Midbrain (tissue), 1 donor: ENCODE measurements around the gene GMDS.

Experiments used
- DNase-seq: peaks from one replicate; lab custom pipeline; 2025; lab: John Stamatoyannopoulos, UW

GMDS gene

DNA sequence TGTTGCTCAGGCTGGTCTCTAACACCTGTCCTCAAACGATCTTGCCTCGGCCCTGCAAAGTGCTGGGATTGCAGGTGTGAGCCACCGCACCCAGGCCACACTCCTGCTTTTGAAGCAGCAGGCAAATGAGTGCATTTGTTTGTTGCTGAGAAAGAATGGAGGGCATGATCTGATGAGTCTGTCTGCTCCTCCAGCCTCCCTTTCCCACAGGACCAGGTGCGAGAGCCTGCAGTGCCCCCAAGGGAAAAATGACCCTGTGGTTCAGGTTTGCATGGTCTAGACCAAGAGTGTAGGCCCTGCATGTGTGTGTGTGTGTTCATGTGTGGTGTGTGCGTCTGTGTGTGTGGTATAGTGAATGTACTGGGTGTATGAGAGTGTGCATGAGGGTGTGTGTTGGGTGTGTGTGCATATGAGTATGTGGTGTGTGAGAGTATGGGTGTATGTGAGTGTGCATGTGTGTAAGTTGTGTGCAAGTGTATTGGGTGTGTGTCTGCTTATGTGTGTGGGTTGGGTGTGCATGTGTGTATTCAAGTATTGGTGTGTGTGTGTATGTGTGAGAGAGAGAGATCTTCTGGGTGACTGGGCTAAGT lies 658.4 kb downstream of the GMDS start:
- DNase-seq: no peak

DNA sequence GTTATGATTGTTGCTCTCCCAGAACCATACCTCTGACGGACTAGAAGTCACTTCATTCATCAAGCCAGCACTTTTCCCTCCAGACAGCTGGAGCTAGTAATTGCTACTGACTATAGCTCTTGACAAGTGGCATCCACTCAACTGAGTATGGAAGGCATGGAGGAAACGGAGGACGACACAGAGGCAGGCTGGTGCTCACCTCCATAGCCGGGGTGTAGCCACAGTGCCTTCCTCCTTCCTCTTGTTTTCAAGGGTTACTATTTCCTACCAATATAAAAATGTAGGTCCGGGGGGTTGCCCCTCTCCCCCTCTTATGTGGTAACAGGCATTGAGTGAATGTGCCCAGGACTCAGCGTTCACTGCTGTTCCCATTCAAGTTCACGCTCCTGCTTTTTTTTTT lies 659.1 kb downstream of the GMDS start:
- no peak for DNase-seq

DNA sequence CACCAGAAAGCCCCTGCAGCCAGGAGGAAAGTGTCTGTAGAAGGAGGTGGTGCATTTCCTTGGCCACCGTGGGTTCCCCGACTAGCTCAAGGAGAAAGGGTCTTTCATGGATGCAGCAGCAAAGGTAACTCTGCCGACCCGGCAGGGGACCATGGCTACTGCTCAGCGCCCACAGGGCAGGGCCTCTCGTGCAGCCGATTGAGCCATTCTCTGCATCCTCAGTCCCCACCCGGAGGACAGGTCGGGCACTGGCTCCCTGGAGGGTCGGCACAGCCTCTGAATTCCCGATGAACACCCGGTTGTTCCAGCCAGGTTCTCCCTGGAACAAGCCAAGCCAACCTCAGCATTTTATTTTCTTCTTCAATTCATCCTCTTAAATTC lies 659.7 kb downstream of the GMDS start:
- no peak for DNase-seq

DNA sequence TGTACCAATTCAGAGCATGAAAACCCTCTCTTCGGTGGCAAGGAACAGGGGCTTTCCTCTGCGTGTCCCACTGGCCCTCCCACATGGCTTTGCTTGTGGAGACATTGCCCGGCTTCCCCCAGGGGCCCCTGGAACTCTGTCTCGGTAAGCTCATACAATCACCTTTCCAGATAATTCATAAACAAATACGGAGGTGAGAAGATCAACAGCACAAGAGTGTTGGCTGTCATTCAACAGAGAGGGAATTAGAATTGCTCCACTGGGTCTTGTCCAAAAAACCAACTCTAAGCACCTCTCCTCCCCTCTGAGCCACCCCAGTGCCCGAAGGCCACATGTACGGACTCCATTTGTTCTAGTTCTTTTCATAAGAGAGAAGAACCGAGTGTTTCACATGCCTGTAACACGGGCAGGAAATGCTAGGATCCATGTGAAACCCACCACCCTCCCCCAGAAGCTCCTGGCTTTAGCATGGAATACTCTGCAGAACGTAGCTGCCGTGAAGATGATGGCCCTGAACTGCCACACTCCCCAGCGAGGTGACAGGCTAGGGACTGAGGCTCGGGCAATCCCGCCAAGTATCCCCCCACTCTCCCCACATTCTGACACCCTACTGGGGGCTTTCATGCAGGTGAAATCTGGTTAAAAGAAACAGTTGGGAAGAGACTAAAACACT lies 660.3 kb downstream of the GMDS start:
- DNase-seq: no peak

DNA sequence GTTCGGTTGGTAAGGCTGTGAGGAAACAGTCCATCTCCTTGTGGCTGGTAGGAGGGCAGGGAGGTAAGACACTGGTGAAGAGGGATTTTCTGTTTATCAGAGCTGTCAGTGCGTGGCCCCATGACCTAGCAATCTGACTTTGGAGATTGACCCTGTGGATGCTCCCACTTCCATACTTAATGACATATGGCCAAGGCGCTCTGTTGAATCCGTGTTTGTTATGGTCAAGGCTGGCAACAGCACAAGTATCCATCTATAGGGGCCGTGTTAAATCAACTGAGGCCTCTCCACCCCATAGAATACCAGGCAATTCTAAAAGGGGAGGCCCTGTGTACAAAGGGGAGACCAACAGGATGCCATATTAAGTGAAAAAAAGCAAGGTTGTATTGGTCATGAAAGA lies 661.3 kb downstream of the GMDS start:
- no peak for DNase-seq

DNA sequence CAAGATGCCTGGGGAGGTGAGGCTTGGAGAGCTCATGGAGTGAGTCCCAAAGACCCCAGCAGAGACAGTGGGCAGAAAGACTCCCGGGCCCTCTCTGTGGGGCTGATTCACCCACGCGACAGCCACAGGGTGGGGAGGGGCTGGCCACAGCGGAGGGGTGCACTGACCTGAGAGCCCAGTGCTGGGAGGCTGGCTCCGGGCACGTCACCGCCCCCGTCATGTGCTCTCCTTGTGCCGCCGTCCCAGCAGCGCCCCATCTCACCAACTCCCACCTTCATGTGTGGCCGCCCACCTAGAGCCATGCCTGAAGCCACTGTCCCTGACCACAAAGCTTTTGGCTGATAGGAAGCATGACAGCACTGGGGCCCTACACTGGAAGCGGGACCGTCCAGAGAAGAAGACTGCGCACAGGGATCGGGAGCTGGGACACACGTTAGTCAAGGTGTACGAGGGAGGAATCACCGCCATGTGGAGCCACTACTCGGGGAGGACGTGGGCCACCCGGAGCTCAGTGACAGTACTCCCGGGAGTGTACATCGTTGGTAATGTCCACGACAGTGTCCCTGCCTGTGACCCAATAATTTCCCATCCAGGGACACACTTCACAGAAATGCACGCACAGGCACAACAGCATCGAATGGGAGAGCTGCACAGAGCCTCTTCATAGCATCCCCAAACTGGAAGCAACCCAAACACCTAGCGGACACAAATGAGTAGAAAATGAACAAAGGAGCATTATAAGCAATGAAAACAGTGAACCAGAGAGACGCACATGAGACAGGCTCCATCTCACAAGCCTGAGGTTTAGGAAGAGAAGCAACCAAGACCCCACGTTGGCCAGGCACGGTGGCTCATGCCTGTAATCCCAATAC lies 664.0 kb downstream of the GMDS start:
- peak; percentile 36 for DNase-seq

DNA sequence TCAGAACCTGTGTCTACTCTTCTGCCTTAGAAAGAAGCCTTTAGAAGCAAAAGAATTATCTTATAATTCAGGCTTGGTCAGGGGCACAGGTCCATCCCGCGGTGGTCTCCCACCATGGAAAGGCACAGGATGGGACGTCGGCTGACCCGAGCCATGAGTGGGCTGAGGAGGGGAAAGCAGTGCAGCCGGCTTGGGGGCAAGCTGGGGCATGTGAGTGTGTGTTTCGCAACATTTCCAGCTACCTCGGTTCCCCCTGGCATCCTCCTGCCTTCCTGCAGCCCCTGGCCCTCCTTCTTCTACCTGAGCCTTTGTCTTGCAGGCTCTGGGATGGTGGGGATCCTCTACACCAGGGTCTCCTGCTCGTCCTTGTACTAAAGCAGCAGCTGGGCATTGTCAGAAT lies 664.8 kb downstream of the GMDS start:
- no peak for DNase-seq

DNA sequence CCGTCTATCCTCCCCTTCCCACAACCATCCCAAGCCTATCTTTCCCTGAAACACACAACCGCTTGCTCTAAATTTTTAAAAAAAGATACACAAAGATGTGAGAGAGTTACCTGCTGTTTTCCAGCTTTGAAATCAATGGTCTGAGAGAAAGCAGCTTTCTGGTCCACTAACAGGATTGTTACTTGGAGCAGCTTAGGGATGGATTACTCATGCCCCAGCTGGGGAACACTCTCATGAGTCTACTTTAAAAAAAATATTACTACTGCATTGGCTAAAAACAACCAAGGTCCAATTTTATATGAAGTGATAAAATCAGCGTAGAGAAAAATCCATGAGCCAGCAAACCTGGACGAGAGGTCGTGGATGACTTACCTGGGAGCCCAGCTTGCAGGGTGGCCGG lies 665.3 kb downstream of the GMDS start:
- no peak for DNase-seq

DNA sequence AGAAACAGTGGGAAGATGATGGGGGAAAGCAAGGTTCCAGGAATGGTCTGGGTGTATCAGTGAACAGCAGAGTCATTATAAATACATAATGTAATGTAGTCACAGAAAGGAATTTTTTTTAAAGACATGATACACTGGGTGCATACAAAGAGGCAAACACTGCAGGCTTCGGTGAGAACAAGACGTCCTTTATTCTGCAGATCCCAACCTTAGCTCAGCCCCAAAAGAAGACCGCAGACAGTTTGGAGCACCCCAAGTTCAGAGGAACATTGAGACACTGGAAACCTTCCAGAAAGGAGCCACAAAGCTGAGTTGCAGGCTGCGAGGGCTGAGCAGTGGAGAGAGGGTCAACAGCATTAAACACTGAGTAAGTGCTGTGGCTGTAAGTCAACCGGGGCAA lies 666.3 kb downstream of the GMDS start:
- no peak for DNase-seq

DNA sequence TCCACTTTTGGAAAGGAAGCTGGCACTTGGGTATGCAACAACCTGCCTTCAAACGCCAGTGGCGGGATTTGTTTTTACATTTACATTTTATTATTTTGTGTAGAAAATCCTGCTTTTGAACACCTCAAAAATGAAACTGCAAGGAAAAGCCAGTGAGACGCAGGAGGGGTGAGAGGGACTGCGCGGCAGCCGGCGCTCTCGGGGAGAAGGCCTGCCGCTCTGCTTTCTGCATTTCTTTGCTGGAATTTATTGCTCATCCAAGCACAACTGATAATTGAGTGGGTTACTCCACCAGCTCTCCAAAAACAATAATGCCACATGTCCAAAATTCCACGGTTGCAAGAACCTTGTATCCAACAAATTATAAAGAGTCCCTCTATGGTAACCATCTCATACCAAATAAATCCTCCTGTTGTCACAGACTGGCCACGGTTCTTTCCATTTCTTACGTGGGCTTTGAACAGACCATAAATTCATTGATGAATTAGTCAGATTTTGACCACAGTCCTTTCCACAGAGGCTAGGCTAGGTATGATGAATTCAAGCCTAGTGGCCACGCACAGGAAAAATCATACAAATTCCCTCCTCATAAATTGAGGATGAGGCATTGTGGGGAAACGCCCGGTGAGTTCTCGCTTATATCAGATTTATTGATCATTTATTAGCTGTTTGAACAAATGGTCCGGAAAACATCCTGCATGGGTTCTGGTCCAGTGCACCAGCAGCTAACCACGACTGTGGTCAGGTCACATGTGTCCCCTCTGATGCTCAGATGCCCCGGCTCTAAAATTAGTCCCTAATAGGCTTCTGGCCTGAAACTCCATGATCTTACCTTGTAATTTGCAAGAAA lies 667.3 kb downstream of the GMDS start:
- DNase-seq: no peak

DNA sequence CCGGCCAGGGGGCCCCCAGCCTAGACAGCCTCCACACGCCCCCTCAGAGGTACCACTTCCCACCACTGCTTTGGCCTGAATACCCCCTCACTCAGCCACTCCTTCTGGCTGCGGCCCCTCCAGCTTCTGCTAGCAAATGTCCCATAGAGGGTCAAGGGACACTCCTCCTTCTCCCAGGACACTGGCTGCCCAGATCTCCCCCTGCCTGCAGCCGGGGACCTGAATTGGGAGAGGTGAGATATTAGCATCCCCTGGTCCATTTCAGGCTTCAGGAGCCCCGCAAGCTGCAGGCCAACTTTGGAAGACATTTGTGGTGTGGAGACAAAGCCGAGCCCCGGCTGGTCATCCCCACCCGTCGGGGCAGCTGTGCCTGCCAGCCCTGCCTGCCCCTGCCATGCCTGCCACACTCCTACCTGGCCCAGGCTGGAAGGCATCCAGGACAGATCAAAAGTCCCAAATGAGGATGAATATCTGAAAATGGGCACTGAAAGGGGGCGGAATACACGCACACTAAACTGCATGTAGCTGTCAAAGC lies 668.2 kb downstream of the GMDS start:
- DNase-seq: no peak

DNA sequence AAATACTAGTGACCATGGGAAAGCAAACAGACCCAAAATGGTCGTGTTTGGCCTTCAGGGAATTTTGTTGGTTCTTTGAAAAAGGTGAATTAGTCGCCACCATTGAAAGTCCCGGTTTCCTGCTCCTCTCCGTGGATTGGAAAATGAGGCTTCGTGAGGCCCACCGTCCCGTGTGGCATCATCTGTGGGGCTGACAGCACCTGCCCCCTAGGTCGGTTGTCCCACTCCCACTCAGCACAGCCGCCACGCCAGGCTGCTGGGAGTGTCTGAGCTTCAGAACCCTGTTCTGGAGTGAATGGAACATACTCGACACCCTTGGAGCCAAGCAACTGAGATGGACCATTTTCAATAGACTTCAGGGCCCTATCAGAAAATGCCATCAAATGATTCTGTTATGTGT lies 668.7 kb downstream of the GMDS start:
- no peak for DNase-seq

DNA sequence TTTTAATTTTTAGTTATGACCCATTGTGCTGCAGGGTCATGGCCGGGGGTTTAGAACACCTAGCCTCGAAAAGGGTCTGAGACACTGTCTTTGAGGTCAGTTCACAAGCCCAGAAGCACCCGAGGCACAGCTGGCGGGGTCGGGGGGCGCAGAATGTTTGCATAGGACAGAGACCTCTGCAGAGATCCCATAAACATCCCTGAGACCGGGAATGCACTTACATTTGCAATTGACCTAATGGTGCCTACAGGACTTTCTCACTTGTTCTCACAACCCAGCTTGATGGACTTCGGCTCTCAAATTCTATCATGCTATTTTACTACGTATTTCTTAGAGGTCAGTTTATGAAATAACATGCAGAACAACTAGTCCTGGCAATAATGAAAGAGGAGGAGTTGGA lies 669.2 kb downstream of the GMDS start:
- DNase-seq: no peak

DNA sequence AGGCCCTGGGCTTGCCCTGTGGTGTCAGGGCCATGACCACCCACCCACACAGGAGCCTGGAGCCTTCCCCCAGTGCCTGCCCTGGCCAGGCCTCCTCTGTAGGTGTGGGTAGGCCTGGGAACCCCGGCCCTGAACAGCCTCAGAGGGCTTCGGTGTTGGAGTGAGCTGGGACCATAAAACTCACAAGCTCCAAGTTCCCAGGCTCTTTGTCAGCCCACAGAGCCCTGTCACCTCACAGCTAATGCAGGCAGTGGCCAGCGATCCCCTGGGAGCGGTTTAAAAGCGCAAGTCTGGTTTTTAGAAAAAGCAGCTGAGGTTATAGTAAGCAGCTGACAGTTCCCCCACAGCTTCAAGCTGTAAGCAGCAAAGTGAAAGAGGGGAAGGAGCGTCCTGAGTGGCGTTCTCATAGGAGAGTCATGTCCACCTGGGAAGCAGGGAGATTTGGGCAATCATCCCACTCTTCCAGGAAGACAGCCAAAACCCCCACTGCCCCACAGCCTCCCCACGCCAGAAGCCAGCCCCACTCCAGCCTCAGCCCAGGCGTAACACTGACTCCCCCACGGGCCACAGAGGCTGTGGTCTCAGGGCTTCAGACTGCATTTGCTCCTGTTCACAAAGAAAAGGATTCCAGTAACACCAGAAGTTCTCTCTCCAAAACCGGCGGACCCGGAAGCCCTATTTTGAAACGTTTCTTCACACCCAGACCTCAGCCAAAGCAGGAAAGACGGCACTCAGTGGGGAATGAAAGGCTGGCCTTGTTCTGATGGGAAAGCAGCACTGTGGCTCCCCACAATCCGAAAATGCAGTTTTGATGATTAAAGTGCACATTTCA lies 670.0 kb downstream of the GMDS start:
- DNase-seq: peak; percentile 23

DNA sequence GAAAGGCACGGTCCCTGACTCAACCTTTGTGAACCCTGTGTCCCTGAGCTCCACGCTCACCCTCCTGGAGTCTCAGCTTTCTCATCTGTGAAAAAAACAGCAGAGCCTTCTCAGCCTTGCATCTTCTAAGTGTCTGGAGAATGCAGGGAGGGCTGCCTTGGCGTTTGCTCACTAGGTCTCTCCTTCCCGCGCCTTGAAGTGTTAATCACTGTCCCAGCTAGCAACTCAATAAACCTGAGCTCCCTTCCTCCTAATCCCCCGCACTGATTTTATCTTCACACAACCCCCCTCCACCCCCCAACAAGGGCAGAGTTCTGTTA lies 670.6 kb downstream of the GMDS start:
- DNase-seq: no peak

DNA sequence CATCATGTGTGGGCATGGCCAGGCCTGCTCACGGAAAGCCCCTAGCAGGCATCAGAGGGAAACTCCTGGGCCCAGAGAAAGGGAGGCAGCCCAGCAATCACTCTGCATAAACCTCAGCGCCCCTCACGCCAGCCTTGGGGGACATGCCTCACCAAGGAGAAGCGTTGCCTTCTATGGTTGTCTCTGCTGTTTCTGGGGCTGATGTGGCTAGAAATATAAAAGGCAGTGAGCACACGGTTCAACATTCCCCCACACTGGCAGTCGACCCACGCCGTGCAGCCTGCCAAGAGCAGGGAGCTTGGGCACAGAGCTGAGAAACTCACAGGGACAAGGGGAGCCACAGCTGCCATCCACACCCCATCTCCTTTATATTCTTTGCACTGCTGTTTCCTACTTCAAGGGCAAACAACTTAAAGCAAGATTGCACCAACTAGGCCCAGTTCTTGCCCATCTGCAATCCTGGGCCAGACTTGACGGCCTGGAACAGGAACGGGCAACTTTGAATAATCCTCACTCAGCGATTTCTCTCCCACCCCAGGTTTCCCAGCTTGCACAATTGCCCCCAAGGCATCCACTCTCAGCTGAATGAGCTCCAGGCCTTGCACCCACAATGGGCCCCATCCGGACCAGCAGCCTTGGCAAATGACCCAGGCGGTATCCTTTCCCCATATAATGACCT lies 671.2 kb downstream of the GMDS start:
- DNase-seq: peak; percentile 56
